ENCODE data around the gene CD248.

Gene CD248

GRCh38 chr11:66275984-66276612, 40.7 kb downstream of the CD248 start:
- DNase-seq (ENCODE audit: low spot score) = no peak

- no peak for DNase-seq (ENCODE audit: low spot score)
These were observed 41.4 kb downstream of the CD248 start for GRCh38 chr11:66275396-66275795.

- DNase-seq (ENCODE audit: low spot score) = no peak
These were observed 42.6 kb downstream of the CD248 start for GRCh38 chr11:66274219-66274618.

GRCh38 chr11:66272596-66272995, 44.2 kb downstream of the CD248 start:
- no peak for DNase-seq (ENCODE audit: low spot score)

- DNase-seq (ENCODE audit: low spot score) = no peak
These were observed 45.0 kb downstream of the CD248 start for GRCh38 chr11:66271816-66272215.

- no peak for DNase-seq (ENCODE audit: low spot score)
These were observed 47.6 kb downstream of the CD248 start for GRCh38 chr11:66268952-66269905.

GRCh38 chr11:66268244-66268951, 48.4 kb downstream of the CD248 start, which contains the start of gene RAB1B:
Gene RAB1B (plus strand): TSS chr11:66268639. CDS start chr11:66268680, 41 bp downstream.
- DNase-seq (ENCODE audit: low spot score) = peak; percentile 99

GRCh38 chr11:66267379-66268243, 49.2 kb downstream of the CD248 start:
- peak; percentile 80 for DNase-seq (ENCODE audit: low spot score)

GRCh38 chr11:66267039-66267378, 49.8 kb downstream of the CD248 start:
- DNase-seq (ENCODE audit: low spot score) = no peak

- no peak for DNase-seq (ENCODE audit: low spot score)
These were observed 50.3 kb downstream of the CD248 start for GRCh38 chr11:66266378-66267038.

GRCh38 chr11:66265531-66266377, 51.1 kb downstream of the CD248 start:
- DNase-seq (ENCODE audit: low spot score) = no peak

- no peak for DNase-seq (ENCODE audit: low spot score)
These were observed 51.9 kb downstream of the CD248 start for GRCh38 chr11:66264914-66265313.

Measured in cerebellar cortex (tissue), 1 donor.